HCT116 (cell line): ENCODE data around the gene PLA2G4B.

Source experiments
- EGR1 ChIP-seq: IDR thresholded peaks from 2 replicates; pipeline ENCODE4 v1.6.1; 2012; ENCODE audit warnings: low read depth
- EZH2 ChIP-seq: fragments of 200-600 bp; sonication (generic); IDR thresholded peaks from 2 replicates; pipeline ENCODE4 v1.6.1; 2017; ENCODE audit warnings: antibody characterized with exemption, mixed run types
- EZH2phosphoT487 ChIP-seq: fragments of 200-600 bp; IDR thresholded peaks from 2 replicates; pipeline ENCODE4 v1.6.1; 2018; ENCODE audit warnings: antibody characterized with exemption, borderline replicate concordance
- FOSL1 ChIP-seq: IDR thresholded peaks from 2 replicates; pipeline ENCODE4 v1.6.1; 2012; ENCODE audit warnings: low read depth
- POLR2A ChIP-seq: IDR thresholded peaks from 2 replicates; pipeline ENCODE4 v1.7.0; 2011; ENCODE audit warnings: borderline replicate concordance; ENCODE audit not compliant: insufficient read depth, insufficient read length; ENCODE audit errors: extremely low read depth
- RAD21 ChIP-seq: IDR thresholded peaks from 2 replicates; pipeline ENCODE4 v1.6.1; 2012; ENCODE audit warnings: low read depth, mild to moderate bottlenecking
- REST ChIP-seq: IDR thresholded peaks from 2 replicates; pipeline ENCODE4 v1.6.1; 2012; ENCODE audit warnings: low read depth
- TCF7L2 ChIP-seq: IDR thresholded peaks from 2 replicates; pipeline ENCODE4 v1.7.0; 2011; ENCODE audit warnings: borderline replicate concordance, inconsistent platforms; ENCODE audit not compliant: insufficient read depth, insufficient read length; ENCODE audit errors: extremely low read depth
- ZFX ChIP-seq: fragments of 450-650 bp; IDR thresholded peaks from 2 replicates; pipeline ENCODE4 v1.6.1; 2017
- TF ChIP-seq, protein P1 (sequence below): IDR thresholded peaks from 2 replicates; pipeline ENCODE4 v1.6.1; 2012
- TF ChIP-seq, protein P2 (sequence below), 3 experiments: fragments of 200-600 bp in 1 of 3; sonication (generic) in 1 of 3; IDR thresholded peaks in 2 of 3; conservative IDR thresholded peaks in 1 of 3; 2 replicates each; pipeline ENCODE4 v1.5.1; 2012 to 2017; ENCODE audit warnings: low read depth in 2 of 3, low read length in 2 of 3, antibody characterized with exemption in 1 of 3, borderline replicate concordance in 1 of 3, control low read depth in 1 of 3, mild to moderate bottlenecking in 1 of 3, mixed read lengths in 1 of 3, mixed run types in 1 of 3, moderate library complexity in 1 of 3; ENCODE audit not compliant: insufficient read depth in 1 of 3
- TF ChIP-seq, protein P3 (sequence below): IDR thresholded peaks from 2 replicates; pipeline ENCODE4 v1.6.1; 2011; ENCODE audit warnings: mild to moderate bottlenecking, low read length, moderate library complexity; ENCODE audit not compliant: insufficient replicate concordance; ENCODE audit errors: extremely low read depth
- TF ChIP-seq, protein P4 (sequence below): IDR thresholded peaks from 2 replicates; pipeline ENCODE4 v1.6.1; 2012

GRCh38 chr15:41801185-41801584 is 37.5 kb upstream of the PLA2G4B start:
- TF ChIP-seq, protein P1, sequence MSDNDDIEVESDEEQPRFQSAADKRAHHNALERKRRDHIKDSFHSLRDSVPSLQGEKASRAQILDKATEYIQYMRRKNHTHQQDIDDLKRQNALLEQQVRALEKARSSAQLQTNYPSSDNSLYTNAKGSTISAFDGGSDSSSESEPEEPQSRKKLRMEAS, result no peak
- TF ChIP-seq RAD21 (no peak), EZH2 (no peak), EGR1 (no peak), POLR2A (no peak), TCF7L2 (no peak), EZH2phosphoT487 (no peak), REST (no peak), ZFX (no peak), FOSL1 (no peak)
- TF ChIP-seq, protein P2, sequence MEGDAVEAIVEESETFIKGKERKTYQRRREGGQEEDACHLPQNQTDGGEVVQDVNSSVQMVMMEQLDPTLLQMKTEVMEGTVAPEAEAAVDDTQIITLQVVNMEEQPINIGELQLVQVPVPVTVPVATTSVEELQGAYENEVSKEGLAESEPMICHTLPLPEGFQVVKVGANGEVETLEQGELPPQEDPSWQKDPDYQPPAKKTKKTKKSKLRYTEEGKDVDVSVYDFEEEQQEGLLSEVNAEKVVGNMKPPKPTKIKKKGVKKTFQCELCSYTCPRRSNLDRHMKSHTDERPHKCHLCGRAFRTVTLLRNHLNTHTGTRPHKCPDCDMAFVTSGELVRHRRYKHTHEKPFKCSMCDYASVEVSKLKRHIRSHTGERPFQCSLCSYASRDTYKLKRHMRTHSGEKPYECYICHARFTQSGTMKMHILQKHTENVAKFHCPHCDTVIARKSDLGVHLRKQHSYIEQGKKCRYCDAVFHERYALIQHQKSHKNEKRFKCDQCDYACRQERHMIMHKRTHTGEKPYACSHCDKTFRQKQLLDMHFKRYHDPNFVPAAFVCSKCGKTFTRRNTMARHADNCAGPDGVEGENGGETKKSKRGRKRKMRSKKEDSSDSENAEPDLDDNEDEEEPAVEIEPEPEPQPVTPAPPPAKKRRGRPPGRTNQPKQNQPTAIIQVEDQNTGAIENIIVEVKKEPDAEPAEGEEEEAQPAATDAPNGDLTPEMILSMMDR (IDR thresholded peaks at IDR 0.05 in 2 of 3, conservative IDR thresholded peaks at IDR 0.05 in 1 of 3; ENCODE audit: borderline replicate concordance in 1 of 3, insufficient read depth in 1 of 3, low read depth in 2 of 3, low read length in 2 of 3), result no peak
- TF ChIP-seq, protein P3, sequence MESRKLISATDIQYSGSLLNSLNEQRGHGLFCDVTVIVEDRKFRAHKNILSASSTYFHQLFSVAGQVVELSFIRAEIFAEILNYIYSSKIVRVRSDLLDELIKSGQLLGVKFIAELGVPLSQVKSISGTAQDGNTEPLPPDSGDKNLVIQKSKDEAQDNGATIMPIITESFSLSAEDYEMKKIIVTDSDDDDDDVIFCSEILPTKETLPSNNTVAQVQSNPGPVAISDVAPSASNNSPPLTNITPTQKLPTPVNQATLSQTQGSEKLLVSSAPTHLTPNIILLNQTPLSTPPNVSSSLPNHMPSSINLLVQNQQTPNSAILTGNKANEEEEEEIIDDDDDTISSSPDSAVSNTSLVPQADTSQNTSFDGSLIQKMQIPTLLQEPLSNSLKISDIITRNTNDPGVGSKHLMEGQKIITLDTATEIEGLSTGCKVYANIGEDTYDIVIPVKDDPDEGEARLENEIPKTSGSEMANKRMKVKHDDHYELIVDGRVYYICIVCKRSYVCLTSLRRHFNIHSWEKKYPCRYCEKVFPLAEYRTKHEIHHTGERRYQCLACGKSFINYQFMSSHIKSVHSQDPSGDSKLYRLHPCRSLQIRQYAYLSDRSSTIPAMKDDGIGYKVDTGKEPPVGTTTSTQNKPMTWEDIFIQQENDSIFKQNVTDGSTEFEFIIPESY, result no peak
- TF ChIP-seq, protein P4, sequence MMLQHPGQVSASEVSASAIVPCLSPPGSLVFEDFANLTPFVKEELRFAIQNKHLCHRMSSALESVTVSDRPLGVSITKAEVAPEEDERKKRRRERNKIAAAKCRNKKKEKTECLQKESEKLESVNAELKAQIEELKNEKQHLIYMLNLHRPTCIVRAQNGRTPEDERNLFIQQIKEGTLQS, result no peak
